Astrocyte (in vitro differentiated cells and primary cell): ENCODE results near the gene TIAM2. TPM values are rescaled to one million over a fixed set of nuclear protein-coding genes. Genes with fewer than 3 reads are reported as not detected.

Source experiments
- DNase-seq: peaks from one replicate; pipeline ENCODE4 v3.0.0-alpha.2; 2010; ENCODE audit warnings: low read depth
- FAIRE-seq: peaks from 2 replicates; lab custom pipeline; 2011; peaks lifted over from hg19 to GRCh38; lab: Jason Lieb, UNC
- H2AFZ ChIP-seq: 2 replicates; pipeline ENCODE4 v1.6.0; 2012; ENCODE audit warnings: low read depth, low read length, inconsistent platforms
- H3K27ac ChIP-seq: 2 replicates; pipeline ENCODE4 v1.5.1; 2011; ENCODE audit warnings: low read depth, low read length, inconsistent platforms
- H3K27me3 ChIP-seq: 2 replicates; pipeline ENCODE4 v1.6.0; 2011; ENCODE audit warnings: low read length, inconsistent platforms; ENCODE audit not compliant: insufficient read depth
- H3K36me3 ChIP-seq: 2 replicates; pipeline ENCODE4 v1.5.1; 2011; ENCODE audit warnings: low read length, inconsistent platforms; ENCODE audit not compliant: insufficient read depth
- H3K4me1 ChIP-seq: 2 replicates; pipeline ENCODE4 v1.5.1; 2011; ENCODE audit warnings: low read length, inconsistent platforms; ENCODE audit not compliant: insufficient read depth
- H3K4me2 ChIP-seq: 2 replicates; pipeline ENCODE4 v1.6.0; 2012; ENCODE audit warnings: low read length, inconsistent platforms
- H3K4me3 ChIP-seq: 2 replicates; pipeline ENCODE4 v1.5.1; 2011; ENCODE audit warnings: low read depth, mild to moderate bottlenecking, low read length, inconsistent platforms; ENCODE audit not compliant: insufficient read depth
- H3K79me2 ChIP-seq: 2 replicates; pipeline ENCODE4 v1.6.0; 2012; ENCODE audit warnings: mild to moderate bottlenecking, low read length, inconsistent platforms; ENCODE audit not compliant: insufficient read depth
- H3K9ac ChIP-seq: 2 replicates; pipeline ENCODE4 v1.6.0; 2012; ENCODE audit warnings: mild to moderate bottlenecking, low read length, inconsistent platforms
- H3K9me3 ChIP-seq: 2 replicates; pipeline ENCODE4 v1.5.1; 2012; ENCODE audit warnings: low read depth, mild to moderate bottlenecking, low read length, inconsistent platforms; ENCODE audit not compliant: insufficient read depth
- H4K20me1 ChIP-seq: 2 replicates; pipeline ENCODE4 v1.6.0; 2012; ENCODE audit warnings: low read length, inconsistent platforms; ENCODE audit not compliant: insufficient read depth
- H3K27ac Mint-ChIP-seq: one replicate; pipeline ENCODE4 v1.8.0; 2021; ENCODE audit warnings: mild to moderate bottlenecking, mixed read lengths; ENCODE audit not compliant: unreplicated experiment
- H3K27me3 Mint-ChIP-seq: one replicate; pipeline ENCODE4 v1.8.0; 2021; ENCODE audit warnings: low read depth, mixed read lengths; ENCODE audit not compliant: unreplicated experiment
- H3K36me3 Mint-ChIP-seq: one replicate; pipeline ENCODE4 v1.8.0; 2021; ENCODE audit warnings: low read depth, mixed read lengths; ENCODE audit not compliant: unreplicated experiment
- H3K4me1 Mint-ChIP-seq: one replicate; pipeline ENCODE4 v1.8.0; 2021; ENCODE audit warnings: low read depth, mixed read lengths; ENCODE audit not compliant: unreplicated experiment
- H3K4me3 Mint-ChIP-seq: one replicate; pipeline ENCODE4 v1.8.0; 2021; ENCODE audit warnings: mild to moderate bottlenecking, moderate library complexity, mixed read lengths; ENCODE audit not compliant: unreplicated experiment
- H3K9me3 Mint-ChIP-seq: one replicate; pipeline ENCODE4 v1.8.0; 2021; ENCODE audit warnings: mild to moderate bottlenecking, mixed read lengths; ENCODE audit not compliant: unreplicated experiment
- EZH2 ChIP-seq: IDR thresholded peaks from 2 replicates; pipeline ENCODE4 v1.6.1; 2012; ENCODE audit warnings: mild to moderate bottlenecking, low read length, inconsistent platforms; ENCODE audit not compliant: insufficient read depth
- total RNA-seq: library from RNA; stranded (reverse); gene quantifications from 2 replicates; pipeline ENCODE4 v1.2.1, GENCODE V29; 2021
- TF ChIP-seq, protein P1 (sequence below): IDR thresholded peaks from 2 replicates; pipeline ENCODE4 v1.5.1; 2011; ENCODE audit warnings: low read depth, mild to moderate bottlenecking, inconsistent platforms, low read length, moderate library complexity; ENCODE audit not compliant: insufficient read depth

TIAM2 gene
- total RNA-seq, 1 donor from 2014 or later: 23.6 TPM

DNA sequence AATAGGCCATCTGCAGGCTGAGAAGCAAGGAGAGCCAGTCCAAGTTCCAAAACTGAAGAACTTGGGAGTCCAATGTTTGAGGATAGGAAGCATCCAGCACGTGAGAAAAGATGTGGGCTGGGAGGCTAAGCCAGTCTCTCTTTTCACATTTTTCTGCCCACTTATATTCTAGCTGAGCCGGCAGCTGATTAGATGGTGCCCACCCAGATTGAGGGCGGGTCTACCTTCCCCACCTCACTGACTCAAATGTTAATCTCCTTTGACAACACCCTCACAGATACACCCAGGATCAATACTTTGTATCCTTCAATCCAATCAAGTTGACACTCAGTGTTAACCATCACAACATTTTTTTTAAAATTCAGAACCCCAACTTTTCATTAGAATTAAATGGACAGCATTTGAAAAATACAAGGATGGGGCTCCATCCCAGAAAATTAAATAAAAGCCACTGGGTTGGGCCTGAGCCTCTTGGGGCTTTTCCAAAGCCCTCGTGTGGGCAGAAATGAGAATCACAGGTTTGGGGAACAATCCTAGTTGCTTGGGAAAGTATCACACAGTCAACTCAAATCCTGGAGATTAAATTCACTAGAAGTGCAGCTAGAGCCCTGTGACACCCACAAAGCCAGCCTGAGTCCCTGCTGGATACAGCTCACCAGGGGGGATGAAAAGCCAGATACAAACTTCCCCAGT, 270.9 kb downstream of the TIAM2 start:
- Mint-ChIP-seq H3K36me3 (peaks cover 9% of the 10 kb centered on the region), H3K9me3 (no peaks in the 10 kb centered on the region), H3K4me3 (no peak overlapping the region), H3K27ac (peak overlapping the region; percentile 26), H3K4me1 (peaks cover 14% of the 10 kb centered on the region), H3K27me3 (no peaks in the 10 kb centered on the region)
- peaks cover 4% of the 10 kb centered on the region for H3K79me2 ChIP-seq
- H3K27ac ChIP-seq: no peak overlapping the region
- no peak overlapping the region for H3K4me3 ChIP-seq
- H2AFZ ChIP-seq: no peak overlapping the region
- H3K36me3 ChIP-seq: peaks cover 2% of the 10 kb centered on the region
- H3K27me3 ChIP-seq: no peaks in the 10 kb centered on the region
- no peak for DNase-seq
- H4K20me1 ChIP-seq: no peaks in the 10 kb centered on the region
- no peaks in the 10 kb centered on the region for H3K9me3 ChIP-seq
- no peak for FAIRE-seq
- TF ChIP-seq, protein P1, sequence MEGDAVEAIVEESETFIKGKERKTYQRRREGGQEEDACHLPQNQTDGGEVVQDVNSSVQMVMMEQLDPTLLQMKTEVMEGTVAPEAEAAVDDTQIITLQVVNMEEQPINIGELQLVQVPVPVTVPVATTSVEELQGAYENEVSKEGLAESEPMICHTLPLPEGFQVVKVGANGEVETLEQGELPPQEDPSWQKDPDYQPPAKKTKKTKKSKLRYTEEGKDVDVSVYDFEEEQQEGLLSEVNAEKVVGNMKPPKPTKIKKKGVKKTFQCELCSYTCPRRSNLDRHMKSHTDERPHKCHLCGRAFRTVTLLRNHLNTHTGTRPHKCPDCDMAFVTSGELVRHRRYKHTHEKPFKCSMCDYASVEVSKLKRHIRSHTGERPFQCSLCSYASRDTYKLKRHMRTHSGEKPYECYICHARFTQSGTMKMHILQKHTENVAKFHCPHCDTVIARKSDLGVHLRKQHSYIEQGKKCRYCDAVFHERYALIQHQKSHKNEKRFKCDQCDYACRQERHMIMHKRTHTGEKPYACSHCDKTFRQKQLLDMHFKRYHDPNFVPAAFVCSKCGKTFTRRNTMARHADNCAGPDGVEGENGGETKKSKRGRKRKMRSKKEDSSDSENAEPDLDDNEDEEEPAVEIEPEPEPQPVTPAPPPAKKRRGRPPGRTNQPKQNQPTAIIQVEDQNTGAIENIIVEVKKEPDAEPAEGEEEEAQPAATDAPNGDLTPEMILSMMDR: no peak
- TF ChIP-seq EZH2: no peak
- H3K4me2 ChIP-seq: no peak overlapping the region
- no peaks in the 10 kb centered on the region for H3K4me1 ChIP-seq
- H3K9ac ChIP-seq: no peak overlapping the region

DNA sequence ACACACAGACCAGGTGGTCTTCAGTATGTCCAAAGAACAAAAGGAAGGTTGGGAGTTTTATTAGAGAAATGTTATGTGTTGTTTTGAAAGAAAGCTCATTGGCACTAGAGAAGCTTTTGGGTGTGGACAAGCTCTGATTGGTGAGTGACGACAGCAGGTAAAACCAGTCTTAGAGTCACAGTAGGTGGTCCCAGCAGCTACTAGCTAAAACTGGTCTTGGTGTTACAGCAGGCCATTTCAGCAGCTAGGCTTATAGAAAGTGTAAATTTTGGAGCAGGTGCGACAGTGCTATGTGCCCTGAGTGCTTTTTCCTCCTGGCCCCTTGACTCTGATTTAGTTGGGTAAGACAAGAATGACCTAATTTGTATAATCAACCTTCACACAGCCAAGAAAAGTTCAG, 272.3 kb downstream of the TIAM2 start:
- Mint-ChIP-seq H3K27me3 (no peaks in the 10 kb centered on the region), H3K36me3 (peaks cover 4% of the 10 kb centered on the region), H3K27ac (no peak overlapping the region), H3K9me3 (no peaks in the 10 kb centered on the region), H3K4me3 (no peak overlapping the region), H3K4me1 (peaks cover 10% of the 10 kb centered on the region)
- H2AFZ ChIP-seq: no peak overlapping the region
- FAIRE-seq: no peak
- H3K4me3 ChIP-seq: no peak overlapping the region
- no peaks in the 10 kb centered on the region for H3K9me3 ChIP-seq
- H3K4me1 ChIP-seq: peaks cover 2% of the 10 kb centered on the region
- TF ChIP-seq, protein P1: no peak
- TF ChIP-seq EZH2: no peak
- DNase-seq: no peak
- H4K20me1 ChIP-seq: no peaks in the 10 kb centered on the region
- no peak overlapping the region for H3K9ac ChIP-seq
- no peaks in the 10 kb centered on the region for H3K79me2 ChIP-seq
- no peak overlapping the region for H3K4me2 ChIP-seq
- H3K27ac ChIP-seq: no peak overlapping the region
- no peaks in the 10 kb centered on the region for H3K27me3 ChIP-seq
- peaks cover 2% of the 10 kb centered on the region for H3K36me3 ChIP-seq
